HEK293 (cell line): Measurements from ENCODE around the gene KHDC1L.

ENCODE experiments used
- MYNN ChIP-seq: fragments of 450-650 bp; formaldehyde crosslinking; IDR thresholded peaks from 2 replicates; pipeline ENCODE4 v1.5.1; 2016; ENCODE audit warnings: missing biosample characterization, missing genetic modification characterization, borderline replicate concordance
- ZBTB17 ChIP-seq: fragments of 450-650 bp; formaldehyde crosslinking; IDR thresholded peaks from 2 replicates; pipeline ENCODE4 v1.5.1; 2016; ENCODE audit warnings: missing biosample characterization, missing genetic modification characterization
- ZIC2 ChIP-seq: fragments of 450-650 bp; formaldehyde crosslinking; IDR thresholded peaks from 2 replicates; pipeline ENCODE4 v1.5.1; 2016; ENCODE audit warnings: missing biosample characterization, missing genetic modification characterization
- ZNF274 ChIP-seq, 2 experiments: fragments of 200-500 bp in 1 of 2; fragments of 450-650 bp in 1 of 2; sonication (Bioruptor generic) in 1 of 2; formaldehyde crosslinking in 1 of 2; IDR thresholded peaks; 2 replicates each; pipeline versions ENCODE4 v1.5.1 to v1.6.1; 2014 to 2016; ENCODE audit warnings: borderline replicate concordance in 1 of 2, inconsistent platforms in 1 of 2, low read length in 1 of 2, missing biosample characterization in 1 of 2, missing genetic modification characterization in 1 of 2
- ZNF660 ChIP-seq: fragments of 450-650 bp; IDR thresholded peaks from 2 replicates; pipeline ENCODE4 v1.5.1; 2018; ENCODE audit warnings: missing biosample characterization, mild to moderate bottlenecking, missing genetic modification characterization
- TF ChIP-seq, protein P1 (sequence below): fragments of 450-650 bp; formaldehyde crosslinking; conservative IDR thresholded peaks from 2 replicates; pipeline ENCODE4 v1.5.1; 2016; ENCODE audit warnings: low read depth, missing biosample characterization, missing genetic modification characterization
- TF ChIP-seq, protein P2 (sequence below): fragments of 450-650 bp; formaldehyde crosslinking; IDR thresholded peaks from 2 replicates; pipeline ENCODE4 v1.5.1; 2016; ENCODE audit warnings: missing biosample characterization, missing genetic modification characterization
- TF ChIP-seq, protein P3 (sequence below): fragments of 450-650 bp; formaldehyde crosslinking; IDR thresholded peaks from 2 replicates; pipeline ENCODE4 v1.5.1; 2016; ENCODE audit warnings: missing biosample characterization, missing genetic modification characterization
- TF ChIP-seq, protein P4 (sequence below): fragments of 450-650 bp; formaldehyde crosslinking; IDR thresholded peaks from 2 replicates; pipeline ENCODE4 v1.5.1; 2016; ENCODE audit warnings: missing biosample characterization, missing genetic modification characterization
- TF ChIP-seq, protein P5 (sequence below): fragments of 450-650 bp; formaldehyde crosslinking; IDR thresholded peaks from 2 replicates; pipeline ENCODE4 v1.5.1; 2016; ENCODE audit warnings: missing biosample characterization, missing genetic modification characterization

DNA sequence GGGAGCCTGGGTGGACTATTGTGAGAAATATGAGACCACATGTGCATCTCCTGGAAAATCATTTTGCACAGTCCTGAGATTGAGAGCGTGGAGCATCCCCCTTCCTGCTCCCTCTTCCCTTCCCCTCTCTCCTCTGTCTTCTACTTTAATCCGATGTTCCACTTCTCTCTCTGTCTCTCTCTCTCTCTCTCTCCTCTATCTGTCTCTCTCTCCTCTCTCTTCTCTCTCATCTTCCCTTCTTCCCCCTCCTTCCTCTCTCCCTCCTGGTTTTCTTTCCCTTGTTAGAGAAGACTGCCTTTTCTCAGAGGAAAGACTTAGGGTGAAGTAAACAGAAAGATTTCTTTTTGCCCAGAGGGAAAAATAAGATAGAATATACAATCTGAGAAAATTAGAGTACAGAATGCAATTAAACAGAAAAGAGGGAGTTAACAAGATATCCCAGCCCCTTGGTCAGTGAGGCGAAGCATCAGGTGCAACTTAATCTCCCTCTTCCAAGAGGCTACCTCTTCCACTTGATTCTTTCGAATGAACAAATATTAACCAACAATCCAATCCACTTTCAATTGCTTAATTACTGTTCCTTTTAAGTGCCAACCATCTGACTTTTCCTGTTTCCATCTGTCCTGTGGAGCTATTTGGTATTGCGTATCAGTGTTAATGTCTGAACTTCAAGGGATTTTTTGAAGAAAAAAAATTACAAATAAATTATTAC is 23.1 kb upstream of the KHDC1L start:
- TF ChIP-seq, protein P1, sequence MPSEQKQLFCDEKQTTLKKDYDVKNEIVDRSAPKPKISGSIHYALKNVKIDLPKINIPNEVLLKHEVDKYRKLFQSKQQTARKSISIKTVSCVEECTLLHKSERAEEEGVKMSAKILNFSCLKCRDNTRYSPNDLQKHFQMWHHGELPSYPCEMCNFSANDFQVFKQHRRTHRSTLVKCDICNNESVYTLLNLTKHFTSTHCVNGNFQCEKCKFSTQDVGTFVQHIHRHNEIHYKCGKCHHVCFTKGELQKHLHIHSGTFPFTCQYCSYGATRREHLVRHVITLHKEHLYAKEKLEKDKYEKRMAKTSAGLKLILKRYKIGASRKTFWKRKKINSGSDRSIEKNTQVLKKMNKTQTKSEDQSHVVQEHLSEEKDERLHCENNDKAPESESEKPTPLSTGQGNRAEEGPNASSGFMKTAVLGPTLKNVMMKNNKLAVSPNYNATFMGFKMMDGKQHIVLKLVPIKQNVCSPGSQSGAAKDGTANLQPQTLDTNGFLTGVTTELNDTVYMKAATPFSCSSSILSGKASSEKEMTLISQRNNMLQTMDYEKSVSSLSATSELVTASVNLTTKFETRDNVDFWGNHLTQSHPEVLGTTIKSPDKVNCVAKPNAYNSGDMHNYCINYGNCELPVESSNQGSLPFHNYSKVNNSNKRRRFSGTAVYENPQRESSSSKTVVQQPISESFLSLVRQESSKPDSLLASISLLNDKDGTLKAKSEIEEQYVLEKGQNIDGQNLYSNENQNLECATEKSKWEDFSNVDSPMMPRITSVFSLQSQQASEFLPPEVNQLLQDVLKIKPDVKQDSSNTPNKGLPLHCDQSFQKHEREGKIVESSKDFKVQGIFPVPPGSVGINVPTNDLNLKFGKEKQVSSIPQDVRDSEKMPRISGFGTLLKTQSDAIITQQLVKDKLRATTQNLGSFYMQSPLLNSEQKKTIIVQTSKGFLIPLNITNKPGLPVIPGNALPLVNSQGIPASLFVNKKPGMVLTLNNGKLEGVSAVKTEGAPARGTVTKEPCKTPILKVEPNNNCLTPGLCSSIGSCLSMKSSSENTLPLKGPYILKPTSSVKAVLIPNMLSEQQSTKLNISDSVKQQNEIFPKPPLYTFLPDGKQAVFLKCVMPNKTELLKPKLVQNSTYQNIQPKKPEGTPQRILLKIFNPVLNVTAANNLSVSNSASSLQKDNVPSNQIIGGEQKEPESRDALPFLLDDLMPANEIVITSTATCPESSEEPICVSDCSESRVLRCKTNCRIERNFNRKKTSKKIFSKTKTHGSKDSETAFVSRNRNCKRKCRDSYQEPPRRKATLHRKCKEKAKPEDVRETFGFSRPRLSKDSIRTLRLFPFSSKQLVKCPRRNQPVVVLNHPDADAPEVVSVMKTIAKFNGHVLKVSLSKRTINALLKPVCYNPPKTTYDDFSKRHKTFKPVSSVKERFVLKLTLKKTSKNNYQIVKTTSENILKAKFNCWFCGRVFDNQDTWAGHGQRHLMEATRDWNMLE (tag by site-specific recombination), result no peak
- TF ChIP-seq ZIC2 (tag by site-specific recombination) (no peak), ZBTB17 (tag by site-specific recombination) (no peak), MYNN (no peak), ZNF274 (IDR thresholded peaks at IDR 0.05; ENCODE audit: low read length) (no peak), ZNF274 (tag by site-specific recombination; IDR thresholded peaks at IDR 0.05; ENCODE audit: borderline replicate concordance) (no peak), ZNF660 (tag by site-specific recombination) (no peak)
- TF ChIP-seq, protein P2, sequence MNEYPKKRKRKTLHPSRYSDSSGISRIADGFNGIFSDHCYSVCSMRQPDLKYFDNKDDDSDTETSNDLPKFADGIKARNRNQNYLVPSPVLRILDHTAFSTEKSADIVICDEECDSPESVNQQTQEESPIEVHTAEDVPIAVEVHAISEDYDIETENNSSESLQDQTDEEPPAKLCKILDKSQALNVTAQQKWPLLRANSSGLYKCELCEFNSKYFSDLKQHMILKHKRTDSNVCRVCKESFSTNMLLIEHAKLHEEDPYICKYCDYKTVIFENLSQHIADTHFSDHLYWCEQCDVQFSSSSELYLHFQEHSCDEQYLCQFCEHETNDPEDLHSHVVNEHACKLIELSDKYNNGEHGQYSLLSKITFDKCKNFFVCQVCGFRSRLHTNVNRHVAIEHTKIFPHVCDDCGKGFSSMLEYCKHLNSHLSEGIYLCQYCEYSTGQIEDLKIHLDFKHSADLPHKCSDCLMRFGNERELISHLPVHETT (tag by site-specific recombination), result no peak
- TF ChIP-seq, protein P3, sequence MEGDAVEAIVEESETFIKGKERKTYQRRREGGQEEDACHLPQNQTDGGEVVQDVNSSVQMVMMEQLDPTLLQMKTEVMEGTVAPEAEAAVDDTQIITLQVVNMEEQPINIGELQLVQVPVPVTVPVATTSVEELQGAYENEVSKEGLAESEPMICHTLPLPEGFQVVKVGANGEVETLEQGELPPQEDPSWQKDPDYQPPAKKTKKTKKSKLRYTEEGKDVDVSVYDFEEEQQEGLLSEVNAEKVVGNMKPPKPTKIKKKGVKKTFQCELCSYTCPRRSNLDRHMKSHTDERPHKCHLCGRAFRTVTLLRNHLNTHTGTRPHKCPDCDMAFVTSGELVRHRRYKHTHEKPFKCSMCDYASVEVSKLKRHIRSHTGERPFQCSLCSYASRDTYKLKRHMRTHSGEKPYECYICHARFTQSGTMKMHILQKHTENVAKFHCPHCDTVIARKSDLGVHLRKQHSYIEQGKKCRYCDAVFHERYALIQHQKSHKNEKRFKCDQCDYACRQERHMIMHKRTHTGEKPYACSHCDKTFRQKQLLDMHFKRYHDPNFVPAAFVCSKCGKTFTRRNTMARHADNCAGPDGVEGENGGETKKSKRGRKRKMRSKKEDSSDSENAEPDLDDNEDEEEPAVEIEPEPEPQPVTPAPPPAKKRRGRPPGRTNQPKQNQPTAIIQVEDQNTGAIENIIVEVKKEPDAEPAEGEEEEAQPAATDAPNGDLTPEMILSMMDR (tag by site-specific recombination), result no peak
- TF ChIP-seq, protein P4, sequence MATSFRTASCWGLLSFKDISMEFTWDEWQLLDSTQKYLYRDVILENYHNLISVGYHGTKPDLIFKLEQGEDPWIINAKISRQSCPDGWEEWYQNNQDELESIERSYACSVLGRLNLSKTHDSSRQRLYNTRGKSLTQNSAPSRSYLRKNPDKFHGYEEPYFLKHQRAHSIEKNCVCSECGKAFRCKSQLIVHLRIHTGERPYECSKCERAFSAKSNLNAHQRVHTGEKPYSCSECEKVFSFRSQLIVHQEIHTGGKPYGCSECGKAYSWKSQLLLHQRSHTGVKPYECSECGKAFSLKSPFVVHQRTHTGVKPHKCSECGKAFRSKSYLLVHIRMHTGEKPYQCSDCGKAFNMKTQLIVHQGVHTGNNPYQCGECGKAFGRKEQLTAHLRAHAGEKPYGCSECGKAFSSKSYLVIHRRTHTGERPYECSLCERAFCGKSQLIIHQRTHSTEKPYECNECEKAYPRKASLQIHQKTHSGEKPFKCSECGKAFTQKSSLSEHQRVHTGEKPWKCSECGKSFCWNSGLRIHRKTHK, result no peak
- TF ChIP-seq, protein P5, sequence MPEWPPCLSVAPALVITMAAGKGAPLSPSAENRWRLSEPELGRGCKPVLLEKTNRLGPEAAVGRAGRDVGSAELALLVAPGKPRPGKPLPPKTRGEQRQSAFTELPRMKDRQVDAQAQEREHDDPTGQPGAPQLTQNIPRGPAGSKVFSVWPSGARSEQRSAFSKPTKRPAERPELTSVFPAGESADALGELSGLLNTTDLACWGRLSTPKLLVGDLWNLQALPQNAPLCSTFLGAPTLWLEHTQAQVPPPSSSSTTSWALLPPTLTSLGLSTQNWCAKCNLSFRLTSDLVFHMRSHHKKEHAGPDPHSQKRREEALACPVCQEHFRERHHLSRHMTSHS (tag by site-specific recombination), result no peak
